KMS-11 (cell line): ENCODE data around the gene IMMP2L.
A peak's percentile ranks its signal among the peaks of the same experiment; 100 is the strongest.

Source experiments
- H2AFZ ChIP-seq: fragments of 200-600 bp; sonication (generic); 2 replicates; pipeline ENCODE4 v1.6.1; 2016; ENCODE audit warnings: antibody characterized with exemption, mixed run types, low read depth
- H3K27ac ChIP-seq: fragments of 200-600 bp; sonication (generic); 2 replicates; pipeline ENCODE4 v1.6.1; 2016; ENCODE audit warnings: mild to moderate bottlenecking, mixed run types
- H3K27me3 ChIP-seq: fragments of 200-600 bp; sonication (generic); 2 replicates; pipeline ENCODE4 v1.6.1; 2017; ENCODE audit warnings: mild to moderate bottlenecking, low read depth, mixed run types, moderate library complexity; ENCODE audit not compliant: insufficient read depth
- H3K36me3 ChIP-seq: fragments of 200-600 bp; sonication (generic); 2 replicates; pipeline ENCODE4 v1.6.1; 2017; ENCODE audit warnings: mild to moderate bottlenecking, mixed run types; ENCODE audit not compliant: insufficient read depth
- H3K4me1 ChIP-seq: fragments of 200-600 bp; sonication (generic); 2 replicates; pipeline ENCODE4 v1.6.1; 2016; ENCODE audit warnings: mild to moderate bottlenecking, low read depth, mixed run types; ENCODE audit not compliant: poor library complexity, severe bottlenecking
- H3K4me2 ChIP-seq: fragments of 200-600 bp; sonication (generic); 2 replicates; pipeline ENCODE4 v1.7.0; 2016; ENCODE audit warnings: mild to moderate bottlenecking, mixed run types
- H3K4me3 ChIP-seq: fragments of 200-600 bp; sonication (generic); IDR thresholded peaks from 2 replicates; pipeline ENCODE4 v1.6.1; 2017; ENCODE audit warnings: low read depth, low read length, mixed read lengths; ENCODE audit not compliant: insufficient read depth
- H3K79me2 ChIP-seq: fragments of 200-600 bp; sonication (generic); 2 replicates; pipeline ENCODE4 v1.6.1; 2016; ENCODE audit warnings: low read depth, mixed run types; ENCODE audit not compliant: insufficient read depth
- H3K9ac ChIP-seq: fragments of 200-600 bp; sonication (generic); 2 replicates; pipeline ENCODE4 v1.6.1; 2016; ENCODE audit warnings: mild to moderate bottlenecking, mixed run types
- H4K20me1 ChIP-seq: fragments of 200-600 bp; sonication (generic); 2 replicates; pipeline ENCODE4 v1.6.1; 2016; ENCODE audit warnings: mild to moderate bottlenecking, mixed run types; ENCODE audit not compliant: insufficient read depth
- CTCF ChIP-seq: fragments of 200-600 bp; sonication (generic); conservative IDR thresholded peaks from 2 replicates; pipeline ENCODE4 v1.6.1; 2017; ENCODE audit warnings: low read depth, mild to moderate bottlenecking, antibody characterized with exemption, low read length, moderate library complexity, mixed read lengths

IMMP2L gene

GRCh38 chr7:111025006-111025405 is 537.3 kb downstream of the IMMP2L start:
- no peak overlapping the region for H3K4me3 ChIP-seq
- H3K36me3 ChIP-seq, result no peaks in the 10 kb centered on the region
- H3K4me1 ChIP-seq, result peaks cover 74% of the 10 kb centered on the region
- no peaks in the 10 kb centered on the region for H4K20me1 ChIP-seq
- no peak for TF ChIP-seq CTCF
- H3K79me2 ChIP-seq, result no peaks in the 10 kb centered on the region
- H3K9ac ChIP-seq, result no peak overlapping the region
- no peak overlapping the region for H3K27ac ChIP-seq
- H3K27me3 ChIP-seq, result no peaks in the 10 kb centered on the region
- H2AFZ ChIP-seq, result no peak overlapping the region
- peak overlapping the region; percentile 76 for H3K4me2 ChIP-seq

- Histone ChIP-seq H3K9ac (no peak overlapping the region), H3K4me2 (no peak overlapping the region), H3K27me3 (no peaks in the 10 kb centered on the region), H4K20me1 (no peaks in the 10 kb centered on the region), H2AFZ (no peak overlapping the region), H3K4me3 (no peak overlapping the region), H3K36me3 (no peaks in the 10 kb centered on the region), H3K79me2 (no peaks in the 10 kb centered on the region), H3K27ac (no peak overlapping the region), H3K4me1 (peaks cover 19% of the 10 kb centered on the region)
- no peak for TF ChIP-seq CTCF
Observed at GRCh38 chr7:111018960-111019736, 543.1 kb downstream of the IMMP2L start.

GRCh38 chr7:111018447-111018846 is 543.8 kb downstream of the IMMP2L start:
- H3K36me3 ChIP-seq, result no peaks in the 10 kb centered on the region
- H3K4me1 ChIP-seq, result peaks cover 19% of the 10 kb centered on the region
- no peaks in the 10 kb centered on the region for H3K27me3 ChIP-seq
- no peak overlapping the region for H3K4me2 ChIP-seq
- H2AFZ ChIP-seq, result no peak overlapping the region
- no peak for TF ChIP-seq CTCF
- no peak overlapping the region for H3K27ac ChIP-seq
- H3K4me3 ChIP-seq, result no peak overlapping the region
- H3K9ac ChIP-seq, result no peak overlapping the region
- no peaks in the 10 kb centered on the region for H4K20me1 ChIP-seq
- H3K79me2 ChIP-seq, result no peaks in the 10 kb centered on the region

- Histone ChIP-seq H3K9ac (no peak overlapping the region), H3K79me2 (no peaks in the 10 kb centered on the region), H3K4me3 (no peak overlapping the region), H3K4me2 (peak overlapping the region; percentile 61), H2AFZ (no peak overlapping the region), H4K20me1 (no peaks in the 10 kb centered on the region), H3K36me3 (no peaks in the 10 kb centered on the region), H3K4me1 (peaks cover 26% of the 10 kb centered on the region), H3K27ac (no peak overlapping the region), H3K27me3 (no peaks in the 10 kb centered on the region)
- no peak for TF ChIP-seq CTCF
Observed at GRCh38 chr7:111014079-111014478, 548.2 kb downstream of the IMMP2L start.
